Stimulated activated CD8-positive, alpha-beta memory T cell treated with anti-CD3 and anti-CD28 coated beads, Interleukin-2, amount 100 ng/mL, for 1 hour (primary cell): ENCODE data around the gene DUSP8.

Experiments
- DNase-seq, 2 donors: peaks; one replicate each; pipeline ENCODE4 v3.0.0-alpha.2; 2020; ENCODE audit warnings: low read depth in 2 of 2

Gene DUSP8

GRCh38 chr11:1532606-1533341, 39.3 kb downstream of the DUSP8 start:
- DNase-seq, result no peak

GRCh38 chr11:1532014-1532586, 40.0 kb downstream of the DUSP8 start:
- no peak for DNase-seq

GRCh38 chr11:1531449-1532013, 40.5 kb downstream of the DUSP8 start:
- DNase-seq, result no peak

GRCh38 chr11:1530686-1531448, 41.2 kb downstream of the DUSP8 start:
- no peak for DNase-seq

GRCh38 chr11:1529774-1530173, 42.3 kb downstream of the DUSP8 start:
- no peak for DNase-seq

GRCh38 chr11:1529286-1529685, 42.8 kb downstream of the DUSP8 start:
- DNase-seq, result no peak

GRCh38 chr11:1528710-1529109, 43.4 kb downstream of the DUSP8 start:
- no peak for DNase-seq

GRCh38 chr11:1526785-1527184, 45.3 kb downstream of the DUSP8 start:
- DNase-seq, result no peak

- no peak for DNase-seq
These were observed 48.3 kb downstream of the DUSP8 start for GRCh38 chr11:1523779-1524178.

- DNase-seq, result no peak
These were observed 49.0 kb downstream of the DUSP8 start for GRCh38 chr11:1523077-1523476.

GRCh38 chr11:1522081-1522424, 50.0 kb downstream of the DUSP8 start:
- DNase-seq, result no peak

GRCh38 chr11:1521382-1522080, 50.5 kb downstream of the DUSP8 start:
- DNase-seq, result no peak

GRCh38 chr11:1520663-1521267, 51.3 kb downstream of the DUSP8 start:
- no peak for DNase-seq

- DNase-seq, result no peak
These were observed 51.8 kb downstream of the DUSP8 start for GRCh38 chr11:1520209-1520662.

- DNase-seq, result no peak
These were observed 52.8 kb downstream of the DUSP8 start for GRCh38 chr11:1519028-1520010.

- DNase-seq, result no peak
These were observed 53.8 kb downstream of the DUSP8 start for GRCh38 chr11:1518301-1518700.

GRCh38 chr11:1517117-1518005, 54.7 kb downstream of the DUSP8 start:
- DNase-seq, result no peak

GRCh38 chr11:1516273-1517067, 55.6 kb downstream of the DUSP8 start:
- no peak for DNase-seq
